HepG2 (cell line): ENCODE measurements around the gene TEX13B. TPM values are rescaled to one million over a fixed set of nuclear protein-coding genes. Genes with fewer than 3 reads are reported as not detected.

Experiments used
- ATAC-seq: fragments of 200-7000 bp; cut with Tn5 transposase; 3 replicates; pipeline ENCODE4 v1.9.1; 2020; ENCODE audit warnings: mild to moderate bottlenecking, moderate library complexity
- BruUV-seq: library from RNA; stranded (reverse); fragments of 400-500 nt; replicated peaks from 2 replicates; lab custom pipeline; 2021; lab: Mats Ljungman, UMichigan
- CTCF ChIA-PET: fragments of 300-600 bp; formaldehyde crosslinking; extraction: SDS; loops from one replicate; lab custom pipeline; 2021; ENCODE audit warnings: low total read pairs, inconsistent platforms, low intra/inter-chr PET ratio; lab: Yijun Ruan, JAX
- POLR2A ChIA-PET: fragments of 350-600 bp; sonication (Branson Sonifier 250); formaldehyde crosslinking; loops from one replicate; lab custom pipeline; 2020; ENCODE audit warnings: antibody characterized with exemption, inconsistent platforms; lab: Yijun Ruan, JAX
- DNase-seq: peaks from one replicate; pipeline ENCODE4 v3.0.0-alpha.2; 2015; ENCODE audit warnings: low spot score
- FAIRE-seq: peaks from 3 replicates; lab custom pipeline; 2011; peaks lifted over from hg19 to GRCh38; lab: Jason Lieb, UNC
- H2AFZ ChIP-seq: one replicate; pipeline ENCODE4 v1.6.1; 2011; ENCODE audit warnings: low read length, inconsistent platforms
- H3K27ac ChIP-seq: fragments of 300-600 bp; 3 replicates; pipeline ENCODE4 v1.8.0; 2011; ENCODE audit warnings: mixed run types, mild to moderate bottlenecking, mixed read lengths, low read length, inconsistent platforms; ENCODE audit not compliant: insufficient read depth; ENCODE audit errors: extremely low read length
- H3K27me3 ChIP-seq, 2 experiments: fragments of 200-600 bp in 1 of 2; 2 replicates in 1 of 2; 3 replicates in 1 of 2; pipeline versions ENCODE4 v1.6.0 to v1.8.0; 2011; ENCODE audit warnings: low read length in 2 of 2, mild to moderate bottlenecking in 2 of 2, moderate library complexity in 2 of 2, inconsistent platforms in 1 of 2; ENCODE audit not compliant: insufficient read depth in 2 of 2, control insufficient read depth in 1 of 2
- H3K36me3 ChIP-seq, 2 experiments: fragments of 200-600 bp in 1 of 2; replicated peaks in 1 of 2; 2 replicates in 1 of 2; 3 replicates in 1 of 2; pipeline versions ENCODE4 v1.5.1 to v1.8.0; 2011; ENCODE audit warnings: low read length in 2 of 2, inconsistent platforms in 1 of 2; ENCODE audit not compliant: insufficient read depth in 2 of 2, control insufficient read depth in 1 of 2
- H3K4me1 ChIP-seq: 2 replicates; pipeline ENCODE4 v1.5.1; 2012; ENCODE audit warnings: low read length, inconsistent platforms; ENCODE audit not compliant: insufficient read depth
- H3K4me2 ChIP-seq: 2 replicates; pipeline ENCODE4 v1.6.0; 2011; ENCODE audit warnings: low read depth, low read length, inconsistent platforms
- H3K4me3 ChIP-seq, 3 experiments: fragments of 200-600 bp in 1 of 3; sonication (generic), shearing (Covaris generic) in 1 of 3; replicated peaks in 1 of 3; 2 replicates each; pipeline ENCODE4 v1.5.1; 2011 to 2016; ENCODE audit warnings: low read length in 3 of 3, inconsistent platforms in 2 of 3, low read depth in 2 of 3, mild to moderate bottlenecking in 2 of 3, control low read depth in 1 of 3, mixed read lengths in 1 of 3; ENCODE audit not compliant: insufficient read depth in 1 of 3
- H3K79me2 ChIP-seq: one replicate; pipeline ENCODE4 v1.6.1; 2011; ENCODE audit warnings: low read length, inconsistent platforms; ENCODE audit not compliant: insufficient read depth
- H3K9ac ChIP-seq: 2 replicates; pipeline ENCODE4 v1.6.0; 2011; ENCODE audit warnings: mild to moderate bottlenecking, low read depth, low read length, inconsistent platforms; ENCODE audit not compliant: insufficient read depth
- H3K9me3 ChIP-seq: 2 replicates; pipeline ENCODE4 v1.5.1; 2012; ENCODE audit warnings: mild to moderate bottlenecking, low read length
- H4K20me1 ChIP-seq: 2 replicates; pipeline ENCODE4 v1.6.0; 2011; ENCODE audit warnings: inconsistent platforms, mild to moderate bottlenecking, low read length, moderate library complexity; ENCODE audit not compliant: insufficient read depth
- AKAP8 ChIP-seq: sonication (generic); formaldehyde crosslinking; IDR thresholded peaks from 2 replicates; pipeline ENCODE4 v1.5.1; 2020; ENCODE audit warnings: mild to moderate bottlenecking, missing genetic modification reagents
- ARNT2 ChIP-seq: sonication (generic); formaldehyde crosslinking; IDR thresholded peaks from 2 replicates; pipeline ENCODE4 v1.8.0; 2022; ENCODE audit warnings: mild to moderate bottlenecking, low read depth, missing genetic modification reagents, moderate library complexity
- E2F1 ChIP-seq: sonication (generic); formaldehyde crosslinking; IDR thresholded peaks from 2 replicates; pipeline ENCODE4 v1.5.0; 2020; ENCODE audit warnings: missing genetic modification reagents
- ETV6 ChIP-seq: sonication (generic); formaldehyde crosslinking; conservative IDR thresholded peaks from 2 replicates; pipeline ENCODE4 v1.4.0; 2020; ENCODE audit warnings: missing genetic modification reagents
- FOXA1 ChIP-seq, 2 experiments: fragments of 450-650 bp in 1 of 2; sonication (generic) in 1 of 2; formaldehyde crosslinking in 1 of 2; IDR thresholded peaks; 2 replicates each; pipeline versions ENCODE4 v1.4.0 to v1.6.1; 2016 to 2020; ENCODE audit warnings: missing genetic modification reagents in 1 of 2
- PAXIP1 ChIP-seq: sonication (generic); formaldehyde crosslinking; conservative IDR thresholded peaks from 2 replicates; pipeline ENCODE4 v1.4.0; 2020; ENCODE audit warnings: mild to moderate bottlenecking, missing genetic modification reagents, moderate library complexity
- RBM39 ChIP-seq: fragments of 200-400 bp; formaldehyde crosslinking; IDR thresholded peaks from one replicate; pipeline ENCODE4 v1.6.1; 2018; ENCODE audit warnings: antibody characterized with exemption, mild to moderate bottlenecking, low read depth, low read length; ENCODE audit not compliant: poor library complexity, severe bottlenecking
- TFDP2 ChIP-seq: sonication (generic); formaldehyde crosslinking; IDR thresholded peaks from 2 replicates; pipeline ENCODE4 v1.4.0; 2020; ENCODE audit warnings: missing genetic modification reagents
- ZNF572 ChIP-seq: sonication (generic); formaldehyde crosslinking; IDR thresholded peaks from 2 replicates; pipeline ENCODE4 v1.5.1; 2020; ENCODE audit warnings: mild to moderate bottlenecking, missing genetic modification reagents
- ZNF580 ChIP-seq: IDR thresholded peaks from 2 replicates; pipeline ENCODE4 v1.6.1; 2016; ENCODE audit warnings: low read depth, borderline replicate concordance
- WGBS: methylation state at CpG from one replicate; pipeline ENCODE4 v1.1.6; 2017; ENCODE audit warnings: low lambda C conversion rate; 5-methylcytosine and 5-hydroxymethylcytosine counted together
- in situ Hi-C: cut with HindIII; loops from 2 replicates; pipeline ENCODE4 v1.10.0; 2017; ENCODE audit warnings: low pct_unique_long_range_greater_than_20kb; ENCODE audit not compliant: extremely low pct_ligation_motif_present
- intact Hi-C: fragments of 100-400 bp; cut with micrococcal nuclease; formaldehyde crosslinking; loops from one replicate; pipeline ENCODE4 v1.10.0; 2022; ENCODE audit not compliant: unreplicated experiment
- polyA plus RNA-seq, 8 experiments: library from polyadenylated mRNA; depleted of rRNA in 3 of 8; stranded (reverse) in 7 of 8; unstranded in 1 of 8; fragments of >200 nt; fragmentation: Illumina TruSeq in 4 of 8; extraction: Trizol in 4 of 8; gene quantifications; 2 replicates each; pipeline versions ENCODE4 v1.2.1 to v1.2.3, GENCODE V29; 2011 to 2016; ENCODE audit warnings: low read depth in 4 of 8, missing spikeins in 1 of 8, mixed read lengths in 1 of 8; ENCODE audit not compliant: insufficient read depth in 1 of 8
- total RNA-seq, 5 experiments: library from RNA; depleted of rRNA; stranded (reverse); fragments of >200 nt; fragmentation: Illumina TruSeq; extraction: Trizol; gene quantifications; 2 replicates each; pipeline ENCODE4 v1.2.3, GENCODE V29; 2016; ENCODE audit warnings: low read depth in 1 of 5

Gene TEX13B
- total and polyA plus RNA-seq, 2 of the 13 experiments (the other 11 are each of a cell fraction or from before 2014, with no cell fraction given) = not detected

DNA sequence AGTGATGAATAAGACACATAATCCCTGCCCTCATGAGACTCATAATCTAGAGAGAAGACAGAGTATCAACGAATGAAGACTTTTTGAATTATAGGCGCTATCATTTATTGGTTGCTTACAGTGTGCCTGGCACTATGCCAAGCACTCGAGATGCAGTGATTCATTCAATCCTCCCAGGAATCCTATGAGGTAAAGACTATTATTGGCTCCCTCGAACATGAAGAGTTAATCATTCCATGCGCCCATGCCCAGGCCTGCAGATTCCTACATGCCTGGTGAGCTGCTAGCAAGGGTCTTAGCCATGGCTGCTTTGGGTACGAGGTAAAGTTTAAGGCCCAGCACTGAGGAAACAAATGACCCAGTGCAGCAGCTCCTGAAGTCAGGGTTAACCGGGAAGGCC, 47.0 kb downstream of the TEX13B start:
- no peak for FAIRE-seq
- POLR2A ChIA-PET = no interaction called here
- WGBS = 19% methylated on average over 4 of the region's 7 CpGs
- Histone ChIP-seq H3K4me2 (no peak overlapping the region), H3K4me1 (no peaks in the 10 kb centered on the region), H3K27ac (no peak overlapping the region), H3K4me3 (no peak overlapping the region), H3K9me3 (no peaks in the 10 kb centered on the region), H2AFZ (no peak overlapping the region), H3K27me3 (no peaks in the 10 kb centered on the region), H3K36me3 (no peaks in the 10 kb centered on the region), H4K20me1 (no peaks in the 10 kb centered on the region), H3K79me2 (no peaks in the 10 kb centered on the region), H3K9ac (no peak overlapping the region)
- intact Hi-C loops (no loop called here), in situ Hi-C loops (no loop called here)
- BruUV-seq = no TSS peak
- no peak for TF ChIP-seq ZNF580 (CRISPR knock-in tag)
- TF ChIP-seq PAXIP1 (CRISPR knock-in tag) = no peak
- no peak for TF ChIP-seq ZNF572
- CTCF ChIA-PET = no interaction called here
- no peak for DNase-seq
- no peak for ATAC-seq

GRCh38 chrX:107934262-107934661, 47.9 kb downstream of the TEX13B start:
- no peak for ATAC-seq
- no peaks in the 10 kb centered on the region for H3K9me3 ChIP-seq
- in situ Hi-C loops (no loop called here), intact Hi-C loops (no loop called here)
- H3K36me3 ChIP-seq = no peaks in the 10 kb centered on the region
- H3K79me2 ChIP-seq = no peaks in the 10 kb centered on the region
- no peak overlapping the region for H3K27ac ChIP-seq
- POLR2A ChIA-PET = no interaction called here
- H3K27me3 ChIP-seq = no peaks in the 10 kb centered on the region
- no peak overlapping the region for H3K4me3 ChIP-seq
- no peak for DNase-seq
- no TSS peak for BruUV-seq
- no peak overlapping the region for H3K4me2 ChIP-seq
- 8% methylated on average over 1 of the region's 1 CpG for WGBS
- H4K20me1 ChIP-seq = no peaks in the 10 kb centered on the region
- CTCF ChIA-PET = no interaction called here
- no peak overlapping the region for H3K9ac ChIP-seq
- no peak for FAIRE-seq
- no peaks in the 10 kb centered on the region for H3K4me1 ChIP-seq
- no peak for TF ChIP-seq ARNT2 (CRISPR knock-in tag)
- TF ChIP-seq TFDP2 (CRISPR knock-in tag) = no peak
- no peak for TF ChIP-seq ETV6 (CRISPR knock-in tag)
- TF ChIP-seq RBM39 = no peak
- no peak for TF ChIP-seq FOXA1 (IDR thresholded peaks at IDR 0.05)
- no peak for TF ChIP-seq FOXA1 (CRISPR knock-in tag; IDR thresholded peaks at IDR 0.05)
- TF ChIP-seq E2F1 (CRISPR knock-in tag) = no peak
- no peak for TF ChIP-seq AKAP8 (CRISPR knock-in tag)
- no peak overlapping the region for H2AFZ ChIP-seq
